HEK293 (cell line): ENCODE measurements around the gene DNMT1.

Experiments used
- CTCF ChIA-PET: fragments of 350-600 bp; formaldehyde crosslinking; extraction: SDS; loops from one replicate; lab custom pipeline; 2021; ENCODE audit warnings: antibody characterized with exemption; lab: Yijun Ruan, JAX
- POLR2A ChIA-PET: fragments of 300-600 bp; formaldehyde crosslinking; extraction: SDS; loops from one replicate; lab custom pipeline; 2020; ENCODE audit warnings: antibody characterized with exemption, inconsistent platforms; lab: Yijun Ruan, JAX
- H3K27ac ChIP-seq: fragments of 200-500 bp; sonication (Bioruptor generic); 2 replicates; pipeline ENCODE4 v1.5.1; 2014; ENCODE audit warnings: low read depth, low read length, control low read depth, inconsistent platforms; ENCODE audit errors: extremely low read depth
- H3K36me3 ChIP-seq, 2 experiments: fragments of 200-500 bp in 1 of 2; sonication (Bioruptor generic) in 1 of 2; 1 replicate in 1 of 2; 2 replicates in 1 of 2; pipeline ENCODE4 v1.5.1; 2014 to 2017; ENCODE audit warnings: inconsistent platforms in 2 of 2, low read length in 2 of 2; ENCODE audit not compliant: control insufficient read depth in 2 of 2, insufficient read depth in 1 of 2
- H3K4me1 ChIP-seq: fragments of 200-500 bp; sonication (Bioruptor generic); 2 replicates; pipeline ENCODE4 v1.5.1; 2014; ENCODE audit warnings: mild to moderate bottlenecking, low read length, inconsistent platforms; ENCODE audit not compliant: control insufficient read depth, insufficient read depth
- H3K4me3 ChIP-seq: 2 replicates; pipeline ENCODE4 v1.5.1; 2011; ENCODE audit warnings: low read depth, mild to moderate bottlenecking, control low read depth, low read length, moderate library complexity
- H3K9me3 ChIP-seq: fragments of 200-500 bp; sonication (Bioruptor generic); 2 replicates; pipeline ENCODE4 v1.5.1; 2014; ENCODE audit warnings: low read depth, low read length, inconsistent platforms; ENCODE audit not compliant: control insufficient read depth, insufficient read depth
- BCL11A ChIP-seq: fragments of 450-650 bp; formaldehyde crosslinking; IDR thresholded peaks from 2 replicates; pipeline ENCODE4 v1.5.1; 2016; ENCODE audit warnings: low read depth, missing biosample characterization, missing genetic modification characterization
- GLIS1 ChIP-seq: fragments of 450-650 bp; formaldehyde crosslinking; IDR thresholded peaks from 2 replicates; pipeline ENCODE4 v1.5.1; 2016; ENCODE audit warnings: missing biosample characterization, missing genetic modification characterization
- TRIM28 ChIP-seq: IDR thresholded peaks from 2 replicates; pipeline ENCODE4 v1.6.1; 2011; ENCODE audit warnings: low read length, control low read depth, borderline replicate concordance
- ZBTB7A ChIP-seq: fragments of 450-650 bp; formaldehyde crosslinking; IDR thresholded peaks from 2 replicates; pipeline ENCODE4 v1.5.1; 2016; ENCODE audit warnings: low read depth, missing biosample characterization, missing genetic modification characterization
- ZBTB8A ChIP-seq: fragments of 450-650 bp; formaldehyde crosslinking; IDR thresholded peaks from 2 replicates; pipeline ENCODE4 v1.5.1; 2016; ENCODE audit warnings: missing biosample characterization, missing genetic modification characterization
- ZIC2 ChIP-seq: fragments of 450-650 bp; formaldehyde crosslinking; IDR thresholded peaks from 2 replicates; pipeline ENCODE4 v1.5.1; 2016; ENCODE audit warnings: missing biosample characterization, missing genetic modification characterization
- ZNF114 ChIP-seq: fragments of 450-650 bp; formaldehyde crosslinking; IDR thresholded peaks from 2 replicates; pipeline ENCODE4 v1.5.0; 2017; ENCODE audit warnings: missing biosample characterization, missing genetic modification characterization
- ZNF132 ChIP-seq: fragments of 450-650 bp; formaldehyde crosslinking; IDR thresholded peaks from 2 replicates; pipeline ENCODE4 v1.5.1; 2017; ENCODE audit warnings: missing biosample characterization, missing genetic modification characterization, borderline replicate concordance
- ZNF202 ChIP-seq: fragments of 450-650 bp; formaldehyde crosslinking; IDR thresholded peaks from 2 replicates; pipeline ENCODE4 v1.5.1; 2016; ENCODE audit warnings: missing biosample characterization, missing genetic modification characterization, borderline replicate concordance
- ZNF350 ChIP-seq: fragments of 450-650 bp; formaldehyde crosslinking; IDR thresholded peaks from 2 replicates; pipeline ENCODE4 v1.5.0; 2017; ENCODE audit warnings: missing biosample characterization, mild to moderate bottlenecking, missing genetic modification characterization
- ZNF354C ChIP-seq: fragments of 450-650 bp; formaldehyde crosslinking; IDR thresholded peaks from 2 replicates; pipeline ENCODE4 v1.5.1; 2016; ENCODE audit warnings: missing biosample characterization, missing genetic modification characterization, low read depth, borderline replicate concordance
- ZNF391 ChIP-seq: fragments of 450-650 bp; formaldehyde crosslinking; IDR thresholded peaks from 2 replicates; pipeline ENCODE4 v1.5.1; 2016; ENCODE audit warnings: low read depth, missing biosample characterization, missing genetic modification characterization, borderline replicate concordance
- ZNF548 ChIP-seq: fragments of 450-650 bp; formaldehyde crosslinking; IDR thresholded peaks from 2 replicates; pipeline ENCODE4 v1.5.1; 2016; ENCODE audit warnings: missing biosample characterization, missing genetic modification characterization
- ZNF654 ChIP-seq: fragments of 450-650 bp; formaldehyde crosslinking; IDR thresholded peaks from 2 replicates; pipeline ENCODE4 v1.5.1; 2016; ENCODE audit warnings: low read depth, missing biosample characterization, missing genetic modification characterization
- ZNF664 ChIP-seq: fragments of 450-650 bp; formaldehyde crosslinking; IDR thresholded peaks from 2 replicates; pipeline ENCODE4 v1.5.1; 2016; ENCODE audit warnings: missing biosample characterization, missing genetic modification characterization
- ZSCAN30 ChIP-seq: fragments of 450-650 bp; IDR thresholded peaks from 2 replicates; pipeline ENCODE4 v1.5.1; 2018; ENCODE audit warnings: missing biosample characterization, mild to moderate bottlenecking, missing genetic modification characterization, moderate library complexity
- TF ChIP-seq, protein P1 (sequence below): fragments of 450-650 bp; formaldehyde crosslinking; IDR thresholded peaks from 2 replicates; pipeline ENCODE4 v1.5.1; 2016; ENCODE audit warnings: missing biosample characterization, missing genetic modification characterization
- TF ChIP-seq, protein P2 (sequence below): fragments of 450-650 bp; formaldehyde crosslinking; IDR thresholded peaks from 2 replicates; pipeline ENCODE4 v1.5.1; 2016; ENCODE audit warnings: missing biosample characterization, missing genetic modification characterization
- TF ChIP-seq, protein P3 (sequence below): fragments of 450-650 bp; IDR thresholded peaks from 2 replicates; pipeline ENCODE4 v1.5.1; 2018; ENCODE audit warnings: missing biosample characterization, mild to moderate bottlenecking, missing genetic modification characterization
- TF ChIP-seq, protein P4 (sequence below): fragments of 450-650 bp; formaldehyde crosslinking; IDR thresholded peaks from 2 replicates; pipeline ENCODE4 v1.5.1; 2017; ENCODE audit warnings: missing biosample characterization, missing genetic modification characterization
- TF ChIP-seq, protein P5 (sequence below): fragments of 450-650 bp; formaldehyde crosslinking; IDR thresholded peaks from 2 replicates; pipeline ENCODE4 v1.5.1; 2016; ENCODE audit warnings: missing biosample characterization, missing genetic modification characterization
- TF ChIP-seq, protein P6 (sequence below): fragments of 450-650 bp; formaldehyde crosslinking; IDR thresholded peaks from 2 replicates; pipeline ENCODE4 v1.5.1; 2016; ENCODE audit warnings: missing biosample characterization, missing genetic modification characterization
- TF ChIP-seq, protein P7 (sequence below): fragments of 450-650 bp; formaldehyde crosslinking; IDR thresholded peaks from 2 replicates; pipeline ENCODE4 v1.5.1; 2017; ENCODE audit warnings: missing biosample characterization, missing genetic modification characterization

DNMT1 gene

DNA sequence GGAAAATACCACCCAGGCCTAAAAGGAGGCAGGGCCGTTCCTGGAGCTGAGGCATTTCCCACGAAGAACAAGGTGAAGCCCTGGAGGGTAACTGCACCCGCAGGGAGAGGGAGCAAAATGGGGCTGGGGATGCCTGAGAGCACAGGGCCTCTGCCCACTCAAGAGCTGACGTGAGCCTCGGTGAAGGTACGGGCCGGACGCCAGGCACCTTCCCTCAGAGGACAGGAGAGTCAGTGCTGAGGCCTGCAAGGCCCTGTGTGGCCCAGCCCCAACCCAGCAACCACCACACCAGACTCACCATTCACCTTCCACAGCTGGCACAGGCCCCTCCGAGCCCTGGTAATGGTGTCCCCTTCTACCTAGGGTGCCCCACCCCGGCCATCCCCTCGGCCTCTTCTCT, 36.3 kb downstream of the DNMT1 start:
- TF ChIP-seq, protein P1, sequence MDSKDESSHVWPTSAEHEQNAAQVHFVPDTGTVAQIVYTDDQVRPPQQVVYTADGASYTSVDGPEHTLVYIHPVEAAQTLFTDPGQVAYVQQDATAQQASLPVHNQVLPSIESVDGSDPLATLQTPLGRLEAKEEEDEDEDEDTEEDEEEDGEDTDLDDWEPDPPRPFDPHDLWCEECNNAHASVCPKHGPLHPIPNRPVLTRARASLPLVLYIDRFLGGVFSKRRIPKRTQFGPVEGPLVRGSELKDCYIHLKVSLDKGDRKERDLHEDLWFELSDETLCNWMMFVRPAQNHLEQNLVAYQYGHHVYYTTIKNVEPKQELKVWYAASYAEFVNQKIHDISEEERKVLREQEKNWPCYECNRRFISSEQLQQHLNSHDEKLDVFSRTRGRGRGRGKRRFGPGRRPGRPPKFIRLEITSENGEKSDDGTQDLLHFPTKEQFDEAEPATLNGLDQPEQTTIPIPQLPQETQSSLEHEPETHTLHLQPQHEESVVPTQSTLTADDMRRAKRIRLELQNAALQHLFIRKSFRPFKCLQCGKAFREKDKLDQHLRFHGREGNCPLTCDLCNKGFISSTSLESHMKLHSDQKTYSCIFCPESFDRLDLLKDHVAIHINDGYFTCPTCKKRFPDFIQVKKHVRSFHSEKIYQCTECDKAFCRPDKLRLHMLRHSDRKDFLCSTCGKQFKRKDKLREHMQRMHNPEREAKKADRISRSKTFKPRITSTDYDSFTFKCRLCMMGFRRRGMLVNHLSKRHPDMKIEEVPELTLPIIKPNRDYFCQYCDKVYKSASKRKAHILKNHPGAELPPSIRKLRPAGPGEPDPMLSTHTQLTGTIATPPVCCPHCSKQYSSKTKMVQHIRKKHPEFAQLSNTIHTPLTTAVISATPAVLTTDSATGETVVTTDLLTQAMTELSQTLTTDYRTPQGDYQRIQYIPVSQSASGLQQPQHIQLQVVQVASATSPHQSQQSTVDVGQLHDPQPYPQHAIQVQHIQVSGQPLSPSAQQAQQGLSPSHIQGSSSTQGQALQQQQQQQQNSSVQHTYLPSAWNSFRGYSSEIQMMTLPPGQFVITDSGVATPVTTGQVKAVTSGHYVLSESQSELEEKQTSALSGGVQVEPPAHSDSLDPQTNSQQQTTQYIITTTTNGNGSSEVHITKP (tag by site-specific recombination), result no peak
- no peak for TF ChIP-seq ZNF350 (tag by site-specific recombination)
- no peak for TF ChIP-seq ZNF391 (tag by site-specific recombination)
- no peak for TF ChIP-seq ZNF202 (tag by site-specific recombination)
- TF ChIP-seq BCL11A (tag by site-specific recombination), result no peak
- TF ChIP-seq ZNF114 (tag by site-specific recombination), result no peak
- no peak for TF ChIP-seq ZNF654 (tag by site-specific recombination)
- TF ChIP-seq ZNF548 (tag by site-specific recombination), result no peak
- no peak for TF ChIP-seq GLIS1 (tag by site-specific recombination)
- TF ChIP-seq, protein P2, sequence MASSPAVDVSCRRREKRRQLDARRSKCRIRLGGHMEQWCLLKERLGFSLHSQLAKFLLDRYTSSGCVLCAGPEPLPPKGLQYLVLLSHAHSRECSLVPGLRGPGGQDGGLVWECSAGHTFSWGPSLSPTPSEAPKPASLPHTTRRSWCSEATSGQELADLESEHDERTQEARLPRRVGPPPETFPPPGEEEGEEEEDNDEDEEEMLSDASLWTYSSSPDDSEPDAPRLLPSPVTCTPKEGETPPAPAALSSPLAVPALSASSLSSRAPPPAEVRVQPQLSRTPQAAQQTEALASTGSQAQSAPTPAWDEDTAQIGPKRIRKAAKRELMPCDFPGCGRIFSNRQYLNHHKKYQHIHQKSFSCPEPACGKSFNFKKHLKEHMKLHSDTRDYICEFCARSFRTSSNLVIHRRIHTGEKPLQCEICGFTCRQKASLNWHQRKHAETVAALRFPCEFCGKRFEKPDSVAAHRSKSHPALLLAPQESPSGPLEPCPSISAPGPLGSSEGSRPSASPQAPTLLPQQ, result no peak
- TF ChIP-seq TRIM28, result no peak
- TF ChIP-seq, protein P3, sequence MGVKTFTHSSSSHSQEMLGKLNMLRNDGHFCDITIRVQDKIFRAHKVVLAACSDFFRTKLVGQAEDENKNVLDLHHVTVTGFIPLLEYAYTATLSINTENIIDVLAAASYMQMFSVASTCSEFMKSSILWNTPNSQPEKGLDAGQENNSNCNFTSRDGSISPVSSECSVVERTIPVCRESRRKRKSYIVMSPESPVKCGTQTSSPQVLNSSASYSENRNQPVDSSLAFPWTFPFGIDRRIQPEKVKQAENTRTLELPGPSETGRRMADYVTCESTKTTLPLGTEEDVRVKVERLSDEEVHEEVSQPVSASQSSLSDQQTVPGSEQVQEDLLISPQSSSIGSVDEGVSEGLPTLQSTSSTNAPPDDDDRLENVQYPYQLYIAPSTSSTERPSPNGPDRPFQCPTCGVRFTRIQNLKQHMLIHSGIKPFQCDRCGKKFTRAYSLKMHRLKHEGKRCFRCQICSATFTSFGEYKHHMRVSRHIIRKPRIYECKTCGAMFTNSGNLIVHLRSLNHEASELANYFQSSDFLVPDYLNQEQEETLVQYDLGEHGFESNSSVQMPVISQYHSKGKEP (tag by site-specific recombination), result no peak
- POLR2A ChIA-PET, result no interaction called here

DNA sequence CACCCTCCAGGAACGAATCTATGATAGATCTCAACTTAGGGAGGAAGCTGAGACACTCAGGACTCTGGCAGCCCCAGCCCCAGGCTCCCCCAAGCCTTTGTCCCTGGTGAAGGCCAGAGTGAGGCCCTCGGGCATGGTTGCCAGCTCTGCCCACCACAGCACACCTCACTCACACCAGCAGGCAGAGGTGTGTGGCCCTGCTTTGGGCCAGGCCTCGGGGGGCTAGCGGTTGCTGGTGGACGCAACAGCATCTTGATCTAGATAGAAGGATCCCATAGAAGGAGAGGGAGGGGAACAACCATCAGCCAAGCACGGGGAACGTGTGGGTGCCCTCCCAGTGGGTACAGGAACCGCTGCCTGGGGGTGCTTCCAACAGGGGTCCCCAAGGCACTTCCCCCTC, 36.7 kb downstream of the DNMT1 start:
- Histone ChIP-seq H3K27ac (no peak overlapping the region), H3K36me3 (peaks cover 70 to 99% of the 10 kb centered on the region in 2 experiments), H3K4me1 (no peaks in the 10 kb centered on the region), H3K4me3 (no peak overlapping the region), H3K9me3 (no peaks in the 10 kb centered on the region)
- CTCF ChIA-PET, result interaction anchor here (0.6 to 0.7 kb wide), 2 partner anchors 84 to 101 kb away, joined by 3 read pairs; no protein-coding TSS in a partner anchor
- POLR2A ChIA-PET, result no interaction called here
- TF ChIP-seq ZNF132 (tag by site-specific recombination), result no peak
- TF ChIP-seq ZBTB7A, result no peak
- no peak for TF ChIP-seq ZNF354C (tag by site-specific recombination)
- TF ChIP-seq, protein P4, sequence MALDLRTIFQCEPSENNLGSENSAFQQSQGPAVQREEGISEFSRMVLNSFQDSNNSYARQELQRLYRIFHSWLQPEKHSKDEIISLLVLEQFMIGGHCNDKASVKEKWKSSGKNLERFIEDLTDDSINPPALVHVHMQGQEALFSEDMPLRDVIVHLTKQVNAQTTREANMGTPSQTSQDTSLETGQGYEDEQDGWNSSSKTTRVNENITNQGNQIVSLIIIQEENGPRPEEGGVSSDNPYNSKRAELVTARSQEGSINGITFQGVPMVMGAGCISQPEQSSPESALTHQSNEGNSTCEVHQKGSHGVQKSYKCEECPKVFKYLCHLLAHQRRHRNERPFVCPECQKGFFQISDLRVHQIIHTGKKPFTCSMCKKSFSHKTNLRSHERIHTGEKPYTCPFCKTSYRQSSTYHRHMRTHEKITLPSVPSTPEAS (tag by site-specific recombination), result no peak
- TF ChIP-seq, protein P5, sequence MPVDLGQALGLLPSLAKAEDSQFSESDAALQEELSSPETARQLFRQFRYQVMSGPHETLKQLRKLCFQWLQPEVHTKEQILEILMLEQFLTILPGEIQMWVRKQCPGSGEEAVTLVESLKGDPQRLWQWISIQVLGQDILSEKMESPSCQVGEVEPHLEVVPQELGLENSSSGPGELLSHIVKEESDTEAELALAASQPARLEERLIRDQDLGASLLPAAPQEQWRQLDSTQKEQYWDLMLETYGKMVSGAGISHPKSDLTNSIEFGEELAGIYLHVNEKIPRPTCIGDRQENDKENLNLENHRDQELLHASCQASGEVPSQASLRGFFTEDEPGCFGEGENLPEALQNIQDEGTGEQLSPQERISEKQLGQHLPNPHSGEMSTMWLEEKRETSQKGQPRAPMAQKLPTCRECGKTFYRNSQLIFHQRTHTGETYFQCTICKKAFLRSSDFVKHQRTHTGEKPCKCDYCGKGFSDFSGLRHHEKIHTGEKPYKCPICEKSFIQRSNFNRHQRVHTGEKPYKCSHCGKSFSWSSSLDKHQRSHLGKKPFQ (tag by site-specific recombination), result no peak
- no peak for TF ChIP-seq ZIC2 (tag by site-specific recombination)
- TF ChIP-seq, protein P6, sequence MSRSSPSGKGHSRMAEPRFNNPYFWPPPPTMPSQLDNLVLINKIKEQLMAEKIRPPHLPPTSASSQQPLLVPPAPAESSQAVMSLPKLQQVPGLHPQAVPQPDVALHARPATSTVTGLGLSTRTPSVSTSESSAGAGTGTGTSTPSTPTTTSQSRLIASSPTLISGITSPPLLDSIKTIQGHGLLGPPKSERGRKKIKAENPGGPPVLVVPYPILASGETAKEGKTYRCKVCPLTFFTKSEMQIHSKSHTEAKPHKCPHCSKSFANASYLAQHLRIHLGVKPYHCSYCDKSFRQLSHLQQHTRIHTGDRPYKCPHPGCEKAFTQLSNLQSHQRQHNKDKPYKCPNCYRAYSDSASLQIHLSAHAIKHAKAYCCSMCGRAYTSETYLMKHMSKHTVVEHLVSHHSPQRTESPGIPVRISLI, result no peak
- TF ChIP-seq ZSCAN30 (tag by site-specific recombination), result no peak
- TF ChIP-seq ZNF664 (tag by site-specific recombination), result no peak
- TF ChIP-seq, protein P7, sequence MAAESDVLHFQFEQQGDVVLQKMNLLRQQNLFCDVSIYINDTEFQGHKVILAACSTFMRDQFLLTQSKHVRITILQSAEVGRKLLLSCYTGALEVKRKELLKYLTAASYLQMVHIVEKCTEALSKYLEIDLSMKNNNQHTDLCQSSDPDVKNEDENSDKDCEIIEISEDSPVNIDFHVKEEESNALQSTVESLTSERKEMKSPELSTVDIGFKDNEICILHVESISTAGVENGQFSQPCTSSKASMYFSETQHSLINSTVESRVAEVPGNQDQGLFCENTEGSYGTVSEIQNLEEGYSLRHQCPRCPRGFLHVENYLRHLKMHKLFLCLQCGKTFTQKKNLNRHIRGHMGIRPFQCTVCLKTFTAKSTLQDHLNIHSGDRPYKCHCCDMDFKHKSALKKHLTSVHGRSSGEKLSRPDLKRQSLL (tag by site-specific recombination), result no peak
- TF ChIP-seq ZBTB8A (tag by site-specific recombination), result no peak

More for the DNA sequence above, 36.3 kb downstream of the DNMT1 start:
- Histone ChIP-seq H3K36me3 (peaks cover 67 to 99% of the 10 kb centered on the region in 2 experiments), H3K9me3 (no peaks in the 10 kb centered on the region), H3K4me1 (no peaks in the 10 kb centered on the region), H3K27ac (no peak overlapping the region), H3K4me3 (no peak overlapping the region)
- CTCF ChIA-PET, result interaction anchor here (0.8 kb wide), 1 partner anchor 167 kb away, joined by 3 read pairs; no protein-coding TSS in a partner anchor
